ENCODE data around the gene FXYD1.

GRCh38 chr19:35136977-35137702 is 1.5 kb upstream of the FXYD1 start:
- no peak for TF ChIP-seq CTCF (IDR thresholded peaks at IDR 0.05; ENCODE audit: insufficient read depth, low read length)
- no peak for TF ChIP-seq REST (IDR thresholded peaks at IDR 0.05; ENCODE audit: insufficient replicate concordance, low read depth)
